K562 (cell line): ENCODE data around the gene QSOX2. TPM values are rescaled to one million over a fixed set of nuclear protein-coding genes. Genes with fewer than 3 reads are reported as not detected.

Source experiments
- ATF1 ChIP-seq, 2 experiments: fragments of 450-650 bp in 1 of 2; IDR thresholded peaks; 2 replicates each; pipeline ENCODE4 v1.6.1; 2016; ENCODE audit warnings: missing compliant biosample characterization in 1 of 2, missing genetic modification characterization in 1 of 2
- DMBX1 ChIP-seq: fragments of 250-450 bp; sonication (Bioruptor Pico); IDR thresholded peaks from 2 replicates; pipeline ENCODE4 v1.8.0; 2022; ENCODE audit warnings: inconsistent platforms, mild to moderate bottlenecking, moderate library complexity, borderline replicate concordance
- ESRRA ChIP-seq: fragments of 450-650 bp; IDR thresholded peaks from 2 replicates; pipeline ENCODE4 v1.6.1; 2014; ENCODE audit warnings: low read depth, mild to moderate bottlenecking, moderate library complexity, borderline replicate concordance
- ETV5 ChIP-seq: sonication (generic); formaldehyde crosslinking; IDR thresholded peaks from 2 replicates; pipeline ENCODE4 v1.4.0; 2020; ENCODE audit warnings: low read depth, mild to moderate bottlenecking, missing genetic modification reagents
- NFIC ChIP-seq: fragments of 450-650 bp; IDR thresholded peaks from 2 replicates; pipeline ENCODE4 v1.6.1; 2017; ENCODE audit warnings: mild to moderate bottlenecking, inconsistent platforms
- NR2C2 ChIP-seq, 2 experiments: fragments of 200-800 bp in 1 of 2; sonication (Bioruptor generic) in 1 of 2; sonication (generic) in 1 of 2; formaldehyde crosslinking in 1 of 2; IDR thresholded peaks; 2 replicates each; pipeline versions ENCODE4 v1.6.1 to v1.8.0; 2016 to 2022; ENCODE audit warnings: mild to moderate bottlenecking in 1 of 2, missing compliant biosample characterization in 1 of 2, missing genetic modification characterization in 1 of 2, missing genetic modification reagents in 1 of 2
- PHB2 ChIP-seq: fragments of 450-650 bp; IDR thresholded peaks from 2 replicates; pipeline ENCODE4 v1.6.1; 2017; ENCODE audit warnings: low read depth
- PTRF ChIP-seq: fragments of 450-650 bp; IDR thresholded peaks from 2 replicates; pipeline ENCODE4 v1.6.1; 2016; ENCODE audit warnings: mild to moderate bottlenecking, missing genetic modification characterization, missing compliant biosample characterization
- RAD21 ChIP-seq, 2 experiments: fragments of 250-450 bp in 1 of 2; fragments of 450-650 bp in 1 of 2; sonication (Bioruptor Pico) in 1 of 2; formaldehyde crosslinking in 1 of 2; IDR thresholded peaks in 1 of 2; conservative IDR thresholded peaks in 1 of 2; 2 replicates each; pipeline versions ENCODE4 v1.4.0 to v1.8.0; 2020 to 2022; ENCODE audit warnings: mild to moderate bottlenecking in 2 of 2, moderate library complexity in 1 of 2
- TARDBP ChIP-seq: fragments of 450-650 bp; IDR thresholded peaks from 2 replicates; pipeline ENCODE4 v1.6.1; 2016
- TBL1XR1 ChIP-seq, 2 experiments: IDR thresholded peaks; 2 replicates each; pipeline ENCODE4 v1.6.1; 2012; ENCODE audit warnings: improper control_type of control experiment in 2 of 2, low read length in 2 of 2, mild to moderate bottlenecking in 1 of 2
- polyA plus RNA-seq, 8 experiments: library from polyadenylated mRNA; depleted of rRNA in 4 of 8; stranded (reverse) in 5 of 8; unstranded in 3 of 8; fragments of >200 nt; fragmentation: Nextera tagmentation in 2 of 8; fragmentation: Illumina TruSeq in 1 of 8; extraction: Ambion mirVana in 2 of 8; extraction: Trizol in 1 of 8; gene quantifications; 2 replicates each; pipeline versions ENCODE4 v1.2.1 to v1.2.3, GENCODE V29; 2011 to 2014; ENCODE audit warnings: inconsistent platforms in 1 of 8, missing spikeins in 1 of 8
- total RNA-seq, 7 experiments: library from RNA; depleted of rRNA in 6 of 7; stranded (reverse); fragments of >200 nt in 6 of 7; fragmentation: Illumina TruSeq in 2 of 7; extraction: Trizol in 2 of 7; gene quantifications; 2 replicates each; pipeline versions ENCODE4 v1.2.1 to v1.2.3, GENCODE V29; 2011 to 2021; ENCODE audit warnings: low replicate concordance in 1 of 7
- TF ChIP-seq, protein P1 (sequence below): sonication (generic); formaldehyde crosslinking; IDR thresholded peaks from 2 replicates; pipeline ENCODE4 v1.8.1; 2023; ENCODE audit warnings: missing genetic modification reagents, mild to moderate bottlenecking, borderline replicate concordance
- TF ChIP-seq, protein P2 (sequence below): sonication (generic); formaldehyde crosslinking; IDR thresholded peaks from 2 replicates; pipeline ENCODE4 v1.8.0; 2023; ENCODE audit warnings: mild to moderate bottlenecking, missing genetic modification reagents
- TF ChIP-seq, protein P3 (sequence below): fragments of 450-650 bp; IDR thresholded peaks from 2 replicates; pipeline ENCODE4 v1.6.1; 2018; ENCODE audit not compliant: partially characterized antibody

Gene QSOX2
- total and polyA plus RNA-seq, 9 of the 15 experiments (the other 6 are each of a cell fraction or from before 2014, with no cell fraction given) = 0.51 to 23.7 (median 12.7) TPM

DNA sequence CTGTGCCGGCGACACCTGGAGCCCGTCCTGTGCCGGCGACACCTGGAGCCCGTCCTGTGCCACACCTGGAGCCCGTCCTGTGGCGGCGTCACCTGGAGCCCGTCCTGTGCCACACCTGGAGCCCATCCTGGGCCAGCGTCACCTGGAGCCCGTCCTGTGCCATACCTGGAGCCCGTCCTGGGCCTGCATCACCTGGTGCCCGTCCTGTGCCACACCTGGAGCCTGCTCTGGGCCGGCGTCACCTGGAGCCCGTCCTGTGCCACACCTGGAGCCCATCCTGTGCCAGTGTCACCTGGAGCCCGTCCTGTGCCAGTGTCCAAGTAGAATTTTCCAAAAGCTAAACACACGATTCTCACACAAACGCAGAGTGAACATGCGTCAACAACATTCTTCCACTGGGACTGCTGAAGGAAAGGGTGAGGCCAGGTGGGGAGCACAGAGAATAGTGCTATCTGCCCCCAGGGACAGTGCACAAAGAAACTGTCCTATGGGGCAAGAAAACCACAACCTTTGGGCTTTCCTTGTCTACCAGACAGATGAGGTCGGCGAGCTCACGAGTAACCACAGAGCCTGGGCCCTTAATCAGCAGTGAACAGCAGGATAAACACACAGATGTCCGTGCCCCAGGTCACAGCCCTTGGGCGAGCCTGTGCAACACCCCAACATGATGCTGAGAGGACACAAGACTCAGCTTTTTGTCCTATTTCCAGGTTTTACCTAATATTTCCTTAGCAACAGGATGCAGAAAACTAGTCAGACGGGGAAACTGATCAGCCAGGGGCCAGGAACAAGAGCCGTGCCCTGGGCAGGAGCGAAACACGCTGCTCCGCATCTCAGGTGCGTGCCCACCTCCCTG, 7.9 kb downstream of the QSOX2 start (continued):
- TF ChIP-seq TBL1XR1 (IDR thresholded peaks at IDR 0.05; ENCODE audit: low read length in 2 of 2) (peak; percentile 64 to 73; a peak in 2 of 4 replicates), ETV5 (CRISPR knock-in tag) (peak; percentile 53; the same call in 1 of the 2 replicates), PHB2 (peak; percentile 75), PTRF (tag) (no peak), DMBX1 (peak; percentile 81), NFIC (peak; percentile 77), RAD21 (CRISPR knock-in tag; conservative IDR thresholded peaks at IDR 0.05 in 1 of 2, IDR thresholded peaks at IDR 0.05 in 1 of 2) (peak in 1 of 2 experiments; percentile 17; a peak in 2 of 4 replicates), ATF1 (CRISPR knock-in tag; IDR thresholded peaks at IDR 0.05) (no peak), ATF1 (tag; IDR thresholded peaks at IDR 0.05) (0 out of 2 replicates have a peak, but pooled peaks have one; percentile 5), NR2C2 (CRISPR knock-in tag; IDR thresholded peaks at IDR 0.05) (0 out of 2 replicates have a peak, but pooled peaks have one; percentile 31), NR2C2 (tag; IDR thresholded peaks at IDR 0.05) (no peak), TARDBP (no peak), ESRRA (peak; percentile 81; the same call in 1 of the 2 replicates)
- TF ChIP-seq, protein P1, sequence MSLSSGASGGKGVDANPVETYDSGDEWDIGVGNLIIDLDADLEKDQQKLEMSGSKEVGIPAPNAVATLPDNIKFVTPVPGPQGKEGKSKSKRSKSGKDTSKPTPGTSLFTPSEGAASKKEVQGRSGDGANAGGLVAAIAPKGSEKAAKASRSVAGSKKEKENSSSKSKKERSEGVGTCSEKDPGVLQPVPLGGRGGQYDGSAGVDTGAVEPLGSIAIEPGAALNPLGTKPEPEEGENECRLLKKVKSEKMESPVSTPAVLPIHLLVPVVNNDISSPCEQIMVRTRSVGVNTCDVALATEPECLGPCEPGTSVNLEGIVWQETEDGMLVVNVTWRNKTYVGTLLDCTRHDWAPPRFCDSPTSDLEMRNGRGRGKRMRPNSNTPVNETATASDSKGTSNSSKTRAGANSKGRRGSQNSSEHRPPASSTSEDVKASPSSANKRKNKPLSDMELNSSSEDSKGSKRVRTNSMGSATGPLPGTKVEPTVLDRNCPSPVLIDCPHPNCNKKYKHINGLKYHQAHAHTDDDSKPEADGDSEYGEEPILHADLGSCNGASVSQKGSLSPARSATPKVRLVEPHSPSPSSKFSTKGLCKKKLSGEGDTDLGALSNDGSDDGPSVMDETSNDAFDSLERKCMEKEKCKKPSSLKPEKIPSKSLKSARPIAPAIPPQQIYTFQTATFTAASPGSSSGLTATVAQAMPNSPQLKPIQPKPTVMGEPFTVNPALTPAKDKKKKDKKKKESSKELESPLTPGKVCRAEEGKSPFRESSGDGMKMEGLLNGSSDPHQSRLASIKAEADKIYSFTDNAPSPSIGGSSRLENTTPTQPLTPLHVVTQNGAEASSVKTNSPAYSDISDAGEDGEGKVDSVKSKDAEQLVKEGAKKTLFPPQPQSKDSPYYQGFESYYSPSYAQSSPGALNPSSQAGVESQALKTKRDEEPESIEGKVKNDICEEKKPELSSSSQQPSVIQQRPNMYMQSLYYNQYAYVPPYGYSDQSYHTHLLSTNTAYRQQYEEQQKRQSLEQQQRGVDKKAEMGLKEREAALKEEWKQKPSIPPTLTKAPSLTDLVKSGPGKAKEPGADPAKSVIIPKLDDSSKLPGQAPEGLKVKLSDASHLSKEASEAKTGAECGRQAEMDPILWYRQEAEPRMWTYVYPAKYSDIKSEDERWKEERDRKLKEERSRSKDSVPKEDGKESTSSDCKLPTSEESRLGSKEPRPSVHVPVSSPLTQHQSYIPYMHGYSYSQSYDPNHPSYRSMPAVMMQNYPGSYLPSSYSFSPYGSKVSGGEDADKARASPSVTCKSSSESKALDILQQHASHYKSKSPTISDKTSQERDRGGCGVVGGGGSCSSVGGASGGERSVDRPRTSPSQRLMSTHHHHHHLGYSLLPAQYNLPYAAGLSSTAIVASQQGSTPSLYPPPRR (CRISPR knock-in tag) = peak; percentile 79; the same call in 1 of the 2 replicates
- TF ChIP-seq, protein P2, sequence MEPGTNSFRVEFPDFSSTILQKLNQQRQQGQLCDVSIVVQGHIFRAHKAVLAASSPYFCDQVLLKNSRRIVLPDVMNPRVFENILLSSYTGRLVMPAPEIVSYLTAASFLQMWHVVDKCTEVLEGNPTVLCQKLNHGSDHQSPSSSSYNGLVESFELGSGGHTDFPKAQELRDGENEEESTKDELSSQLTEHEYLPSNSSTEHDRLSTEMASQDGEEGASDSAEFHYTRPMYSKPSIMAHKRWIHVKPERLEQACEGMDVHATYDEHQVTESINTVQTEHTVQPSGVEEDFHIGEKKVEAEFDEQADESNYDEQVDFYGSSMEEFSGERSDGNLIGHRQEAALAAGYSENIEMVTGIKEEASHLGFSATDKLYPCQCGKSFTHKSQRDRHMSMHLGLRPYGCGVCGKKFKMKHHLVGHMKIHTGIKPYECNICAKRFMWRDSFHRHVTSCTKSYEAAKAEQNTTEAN (CRISPR knock-in tag) = no peak
- TF ChIP-seq, protein P3, sequence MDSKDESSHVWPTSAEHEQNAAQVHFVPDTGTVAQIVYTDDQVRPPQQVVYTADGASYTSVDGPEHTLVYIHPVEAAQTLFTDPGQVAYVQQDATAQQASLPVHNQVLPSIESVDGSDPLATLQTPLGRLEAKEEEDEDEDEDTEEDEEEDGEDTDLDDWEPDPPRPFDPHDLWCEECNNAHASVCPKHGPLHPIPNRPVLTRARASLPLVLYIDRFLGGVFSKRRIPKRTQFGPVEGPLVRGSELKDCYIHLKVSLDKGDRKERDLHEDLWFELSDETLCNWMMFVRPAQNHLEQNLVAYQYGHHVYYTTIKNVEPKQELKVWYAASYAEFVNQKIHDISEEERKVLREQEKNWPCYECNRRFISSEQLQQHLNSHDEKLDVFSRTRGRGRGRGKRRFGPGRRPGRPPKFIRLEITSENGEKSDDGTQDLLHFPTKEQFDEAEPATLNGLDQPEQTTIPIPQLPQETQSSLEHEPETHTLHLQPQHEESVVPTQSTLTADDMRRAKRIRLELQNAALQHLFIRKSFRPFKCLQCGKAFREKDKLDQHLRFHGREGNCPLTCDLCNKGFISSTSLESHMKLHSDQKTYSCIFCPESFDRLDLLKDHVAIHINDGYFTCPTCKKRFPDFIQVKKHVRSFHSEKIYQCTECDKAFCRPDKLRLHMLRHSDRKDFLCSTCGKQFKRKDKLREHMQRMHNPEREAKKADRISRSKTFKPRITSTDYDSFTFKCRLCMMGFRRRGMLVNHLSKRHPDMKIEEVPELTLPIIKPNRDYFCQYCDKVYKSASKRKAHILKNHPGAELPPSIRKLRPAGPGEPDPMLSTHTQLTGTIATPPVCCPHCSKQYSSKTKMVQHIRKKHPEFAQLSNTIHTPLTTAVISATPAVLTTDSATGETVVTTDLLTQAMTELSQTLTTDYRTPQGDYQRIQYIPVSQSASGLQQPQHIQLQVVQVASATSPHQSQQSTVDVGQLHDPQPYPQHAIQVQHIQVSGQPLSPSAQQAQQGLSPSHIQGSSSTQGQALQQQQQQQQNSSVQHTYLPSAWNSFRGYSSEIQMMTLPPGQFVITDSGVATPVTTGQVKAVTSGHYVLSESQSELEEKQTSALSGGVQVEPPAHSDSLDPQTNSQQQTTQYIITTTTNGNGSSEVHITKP = peak; percentile 49
